Ramos (cell line): ENCODE measurements around the gene LRGUK.
"Not testable (repeated sequence)": the region's sequence is repeated elsewhere in the genome, so short reads cannot be mapped to it uniquely, and the experiment has no call there.

Experiments
- in situ Hi-C: fragments of 300-500 bp; cut with MboI; formaldehyde crosslinking; loops from one replicate; pipeline ENCODE4 v1.14.3; 2022; ENCODE audit warnings: low sequenced_read_pairs; ENCODE audit not compliant: unreplicated experiment

Gene LRGUK, protein sequence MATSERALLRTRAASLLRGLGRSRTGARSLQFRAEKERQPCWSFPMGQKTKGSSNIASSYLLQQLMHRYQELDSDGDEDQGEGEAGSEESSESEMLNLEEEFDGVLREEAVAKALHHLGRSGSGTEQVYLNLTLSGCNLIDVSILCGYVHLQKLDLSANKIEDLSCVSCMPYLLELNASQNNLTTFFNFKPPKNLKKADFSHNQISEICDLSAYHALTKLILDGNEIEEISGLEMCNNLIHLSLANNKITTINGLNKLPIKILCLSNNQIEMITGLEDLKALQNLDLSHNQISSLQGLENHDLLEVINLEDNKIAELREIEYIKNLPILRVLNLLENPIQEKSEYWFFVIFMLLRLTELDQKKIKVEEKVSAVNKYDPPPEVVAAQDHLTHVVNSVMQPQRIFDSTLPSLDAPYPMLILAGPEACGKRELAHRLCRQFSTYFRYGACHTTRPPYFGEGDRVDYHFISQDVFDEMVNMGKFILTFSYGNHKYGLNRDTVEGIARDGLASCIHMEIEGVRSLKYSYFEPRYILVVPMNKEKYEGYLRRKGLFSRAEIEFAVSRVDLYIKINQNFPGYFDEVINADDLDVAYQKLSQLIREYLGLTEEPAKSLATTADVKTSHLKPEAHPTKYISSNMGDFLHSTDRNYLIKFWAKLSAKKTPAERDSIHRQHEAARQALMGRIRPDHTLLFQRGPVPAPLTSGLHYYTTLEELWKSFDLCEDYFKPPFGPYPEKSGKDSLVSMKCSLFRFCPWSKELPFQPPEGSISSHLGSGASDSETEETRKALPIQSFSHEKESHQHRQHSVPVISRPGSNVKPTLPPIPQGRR

DNA sequence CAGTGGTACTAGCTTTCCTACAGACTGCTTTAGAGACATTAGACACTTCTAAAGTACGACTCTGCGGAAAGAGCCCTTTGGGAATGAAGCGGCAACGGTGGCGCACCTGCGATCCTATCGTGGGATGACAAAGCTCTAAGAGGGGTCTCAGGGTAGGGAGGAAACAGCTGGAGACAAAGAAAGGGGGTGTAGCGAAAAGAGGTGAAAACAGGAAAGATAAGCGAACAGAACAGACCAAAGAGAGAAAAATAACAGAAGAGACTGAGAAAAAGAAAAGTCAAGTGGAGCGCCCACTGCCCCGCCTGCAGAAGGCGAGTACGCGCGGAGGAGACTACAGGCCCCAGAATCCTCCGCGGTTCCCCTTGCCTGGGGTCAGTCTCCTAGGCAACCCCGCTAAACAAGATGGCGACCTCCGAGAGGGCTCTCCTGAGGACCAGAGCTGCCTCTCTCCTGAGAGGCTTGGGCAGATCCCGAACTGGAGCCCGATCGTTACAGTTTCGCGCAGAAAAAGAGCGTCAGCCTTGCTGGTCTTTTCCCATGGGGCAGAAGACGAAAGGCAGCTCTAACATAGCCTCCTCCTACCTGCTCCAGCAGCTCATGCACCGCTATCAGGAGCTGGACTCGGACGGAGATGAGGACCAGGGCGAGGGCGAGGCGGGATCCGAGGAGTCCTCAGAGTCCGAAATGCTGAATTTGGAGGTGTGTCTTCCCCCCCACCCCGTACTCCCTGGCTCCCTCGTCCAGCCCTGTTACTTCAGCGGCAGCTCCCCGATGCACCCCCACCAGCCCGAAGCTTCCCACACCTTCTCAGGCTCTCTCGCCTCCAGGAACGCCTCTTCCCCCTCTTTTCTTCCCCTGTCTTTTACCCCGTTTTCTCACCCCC lies at the start of gene LRGUK:
Gene LRGUK, plus strand, starts transcription at position 375 of the 883 bp plus-strand sequence. Its CDS starts 28 bp downstream, at position 403.
- in situ Hi-C loops: loop anchor here (25.0 kb wide), 1 partner anchor 1815 kb away; no protein-coding TSS in a partner anchor

DNA sequence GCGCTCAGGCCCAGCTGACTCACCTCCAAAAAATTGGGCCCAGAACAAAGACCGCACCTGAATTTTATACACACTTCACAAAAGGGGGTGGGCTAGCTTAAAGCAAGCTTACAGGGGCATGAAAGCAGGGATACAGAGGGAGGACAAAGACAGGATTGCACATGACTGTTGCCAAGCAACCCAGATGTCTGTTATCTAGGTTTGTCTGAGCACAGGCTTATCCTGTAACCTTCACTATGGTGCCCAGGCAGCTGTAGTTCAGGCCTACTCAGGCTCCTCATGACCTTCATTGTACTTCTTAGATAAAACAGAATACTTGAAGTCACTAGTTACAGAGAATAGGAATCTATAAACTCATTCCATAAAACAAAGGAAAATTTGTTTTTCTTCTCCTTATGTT lies 49.6 kb upstream of the LRGUK start:
- in situ Hi-C loops: not testable (repeated sequence)

DNA sequence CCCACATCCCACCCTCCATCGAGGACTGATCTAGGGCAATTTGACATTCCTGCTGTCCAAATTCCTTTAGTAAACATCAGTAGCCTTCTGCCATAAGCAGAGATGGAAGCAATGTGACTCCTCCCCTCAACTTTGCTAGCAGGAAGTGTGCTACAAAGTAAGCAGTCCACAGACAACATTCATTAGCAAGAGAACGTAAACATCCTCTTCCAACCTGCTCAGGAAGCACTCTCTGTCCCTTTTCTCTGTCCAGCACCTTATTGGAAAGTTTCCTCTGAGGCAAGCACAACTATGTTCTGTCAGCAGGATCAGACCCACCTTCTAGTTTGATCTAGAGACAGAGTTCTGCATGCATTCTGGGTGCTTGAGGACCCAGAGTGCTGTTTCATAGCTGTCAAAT lies 48.1 kb upstream of the LRGUK start:
- in situ Hi-C loops: no loop called here

DNA sequence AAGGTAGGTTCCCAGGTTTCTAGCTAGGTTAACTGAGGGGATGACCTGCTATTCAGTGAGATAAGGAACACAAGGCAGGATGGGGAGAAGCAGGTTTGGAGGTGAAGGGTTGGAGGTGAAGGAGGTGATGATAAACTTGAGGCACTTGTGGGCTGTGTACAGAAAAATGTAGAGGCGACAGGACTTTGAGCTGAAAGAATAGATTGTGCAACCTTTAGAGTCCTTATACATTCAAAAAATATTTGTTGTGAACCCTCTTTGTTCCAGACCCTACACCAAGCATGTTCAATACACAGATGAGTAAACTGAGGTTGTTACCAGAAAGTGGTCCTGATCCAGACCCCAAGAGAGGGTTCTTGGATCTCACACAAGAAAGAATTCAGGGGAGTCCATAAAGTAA lies 45.4 kb upstream of the LRGUK start:
- in situ Hi-C loops: no loop called here

DNA sequence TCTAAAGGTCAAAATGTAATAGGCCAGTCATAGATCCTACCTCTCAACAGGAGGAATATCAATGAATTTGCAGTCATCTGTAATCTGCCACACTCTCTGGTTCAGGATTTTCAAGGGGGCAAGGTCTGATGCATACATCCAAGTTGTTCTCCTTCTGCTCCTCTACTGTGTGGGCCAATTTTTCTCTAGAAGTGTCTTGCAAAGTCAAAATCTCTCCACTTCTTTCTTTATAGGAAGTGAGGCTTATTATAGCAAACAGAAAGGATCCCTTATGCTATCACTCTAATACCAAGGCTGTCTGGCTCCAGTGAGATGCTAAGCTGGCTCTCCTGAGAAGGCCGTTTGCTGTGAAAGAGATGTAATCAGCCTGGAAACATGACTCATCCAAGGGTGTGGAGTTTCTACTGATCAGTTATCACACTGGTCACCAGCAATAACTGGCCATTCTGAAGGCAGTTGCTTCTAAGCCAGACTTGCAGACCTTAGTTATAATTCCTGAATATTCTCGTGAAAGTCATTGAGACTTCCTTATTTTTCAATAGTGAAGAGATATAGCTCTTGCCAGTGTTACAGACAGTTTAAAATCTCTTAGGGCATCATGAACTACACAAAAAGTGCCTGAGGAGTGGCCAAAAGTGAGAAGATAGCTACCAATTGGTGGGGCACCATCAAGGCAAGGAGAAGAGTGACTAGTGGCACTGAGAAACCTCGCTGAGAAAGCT lies 43.2 kb upstream of the LRGUK start:
- in situ Hi-C loops: no loop called here

DNA sequence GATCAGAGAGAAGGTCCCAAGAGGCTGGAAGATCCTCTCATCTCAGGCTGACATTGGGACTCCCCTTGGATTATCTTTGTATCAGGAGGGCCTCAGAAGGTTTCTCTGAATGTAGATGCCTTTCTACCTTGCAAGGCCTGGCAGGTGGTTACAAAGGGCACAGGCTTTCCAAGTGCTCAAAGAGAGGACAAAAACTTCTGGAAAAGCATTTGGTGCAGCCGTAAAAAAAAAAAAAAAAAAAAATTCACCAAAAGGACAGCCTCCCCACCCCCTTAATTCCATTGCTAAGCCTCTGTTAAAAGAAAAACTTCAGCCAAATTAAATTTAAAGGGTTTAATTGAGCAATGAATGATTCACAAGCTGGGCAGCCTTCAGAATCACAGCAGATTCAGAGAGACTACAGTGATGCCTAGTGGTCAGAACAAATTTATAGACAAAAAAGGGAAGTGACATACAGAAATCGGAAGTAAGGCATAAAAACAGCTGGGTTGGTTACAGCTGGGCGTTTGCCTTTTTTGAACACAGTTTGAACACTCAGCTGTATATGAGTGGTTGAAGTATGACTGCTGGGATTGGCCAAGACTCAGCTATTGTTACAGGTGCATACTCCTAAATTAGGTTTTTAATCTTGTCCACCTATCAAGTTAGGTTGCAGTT lies 42.5 kb upstream of the LRGUK start:
- in situ Hi-C loops: no loop called here

DNA sequence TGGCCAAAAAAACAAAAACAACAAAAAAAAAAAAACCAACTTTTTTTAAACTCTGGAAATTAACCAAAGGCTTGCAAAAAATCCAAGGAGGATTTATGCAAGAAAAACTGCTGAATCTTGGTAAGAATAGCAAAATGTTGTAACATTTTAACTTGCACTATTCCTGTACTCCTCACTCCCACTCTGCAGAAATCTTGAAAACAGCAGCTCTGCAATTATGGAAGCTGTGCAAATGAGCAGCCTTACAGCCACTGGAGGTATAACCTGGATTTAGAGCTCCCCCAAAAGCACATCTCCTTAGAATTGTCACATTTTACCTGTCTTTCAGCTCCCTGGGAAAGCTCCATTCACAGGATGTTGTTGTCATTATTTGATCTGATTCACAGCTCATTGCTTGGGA lies 41.8 kb upstream of the LRGUK start:
- in situ Hi-C loops: no loop called here

DNA sequence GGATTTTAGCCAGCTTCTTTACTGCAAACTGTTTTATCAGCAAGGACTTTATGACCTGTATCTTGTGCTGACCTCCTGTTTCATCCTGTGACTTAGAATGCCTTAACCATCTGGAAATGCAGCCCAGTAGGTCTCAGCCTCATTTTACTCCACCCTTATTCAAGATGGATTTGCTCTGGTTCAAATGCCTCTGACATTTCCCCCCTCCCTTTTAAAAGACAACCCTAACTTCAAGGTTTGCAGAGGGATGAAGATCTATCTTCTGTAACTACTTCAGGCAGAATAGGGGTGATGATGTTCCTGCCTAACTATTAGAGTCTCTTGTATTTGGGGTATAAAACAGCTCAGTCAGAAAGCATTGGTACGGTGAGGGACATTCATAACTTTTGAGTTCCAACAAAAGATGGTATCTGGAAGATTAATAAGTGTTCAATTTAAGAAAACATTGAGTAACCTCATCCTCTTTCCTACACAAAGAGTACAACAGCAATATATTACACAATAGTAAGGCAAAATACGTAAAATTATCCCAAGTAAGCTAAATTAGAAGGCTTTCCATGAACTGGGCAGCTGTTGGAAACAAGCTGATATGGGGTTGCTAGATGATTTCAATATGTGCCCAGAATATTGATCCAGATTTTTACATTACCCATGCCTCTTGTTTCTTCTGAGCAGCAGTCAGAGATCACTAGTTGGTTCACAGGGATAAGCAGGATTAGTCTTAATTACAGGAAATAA lies 40.0 kb upstream of the LRGUK start:
- in situ Hi-C loops: no loop called here

DNA sequence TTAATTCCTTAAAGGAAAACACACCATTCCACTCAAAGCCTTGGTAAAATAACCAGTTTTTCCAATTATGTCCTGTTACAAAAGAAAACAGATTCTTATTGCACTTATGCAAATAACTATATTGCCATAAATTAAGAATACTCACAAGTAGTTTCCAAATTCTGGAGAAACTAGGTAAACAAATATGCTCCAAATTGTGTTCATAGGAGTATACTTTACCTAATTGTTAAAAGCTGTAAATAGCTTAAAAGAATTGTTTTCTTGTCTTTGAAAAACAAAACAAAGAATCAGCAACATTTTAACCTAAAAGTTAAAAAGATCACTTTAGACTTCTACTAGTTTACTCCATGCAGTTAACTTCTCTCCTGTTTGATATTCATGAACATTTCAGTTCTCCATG lies 38.9 kb upstream of the LRGUK start:
- in situ Hi-C loops: no loop called here

DNA sequence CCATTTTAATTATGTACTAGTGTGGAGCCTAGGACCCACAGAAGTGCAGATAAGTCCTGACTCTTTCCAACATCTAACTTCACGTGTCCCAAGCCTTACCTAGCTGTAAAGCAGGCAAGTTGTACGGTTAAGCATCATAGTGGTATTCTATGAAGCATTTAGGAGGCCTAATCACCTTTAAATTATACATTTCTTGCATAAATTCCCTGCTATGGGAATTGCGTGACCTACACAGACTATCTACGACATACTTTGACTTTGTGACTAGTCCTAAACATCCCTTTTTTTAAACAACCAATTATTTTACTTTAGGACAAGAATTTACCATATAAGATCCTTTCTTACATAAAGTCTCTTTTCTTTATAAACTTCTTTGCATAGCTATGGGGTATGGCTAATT lies 37.7 kb upstream of the LRGUK start:
- in situ Hi-C loops: no loop called here

DNA sequence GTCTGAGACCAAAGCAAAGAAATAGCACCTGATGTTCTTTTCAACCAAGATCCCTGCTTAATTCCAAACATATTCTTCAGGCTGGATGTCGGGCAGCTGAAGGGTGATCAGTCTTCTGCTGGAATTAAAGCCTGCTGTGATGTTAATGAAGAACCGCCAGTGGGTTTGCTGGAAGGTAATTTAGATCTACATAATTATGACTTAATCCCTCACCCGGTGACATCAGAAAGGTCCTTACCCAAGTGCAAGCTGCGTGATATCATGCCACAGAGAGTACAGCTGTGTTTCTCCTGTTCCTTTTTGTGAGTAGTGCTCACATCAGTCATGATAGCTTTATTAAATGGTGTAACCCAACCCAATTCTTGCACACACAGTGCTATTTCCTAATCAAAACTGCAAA lies 29.1 kb upstream of the LRGUK start:
- in situ Hi-C loops: no loop called here

DNA sequence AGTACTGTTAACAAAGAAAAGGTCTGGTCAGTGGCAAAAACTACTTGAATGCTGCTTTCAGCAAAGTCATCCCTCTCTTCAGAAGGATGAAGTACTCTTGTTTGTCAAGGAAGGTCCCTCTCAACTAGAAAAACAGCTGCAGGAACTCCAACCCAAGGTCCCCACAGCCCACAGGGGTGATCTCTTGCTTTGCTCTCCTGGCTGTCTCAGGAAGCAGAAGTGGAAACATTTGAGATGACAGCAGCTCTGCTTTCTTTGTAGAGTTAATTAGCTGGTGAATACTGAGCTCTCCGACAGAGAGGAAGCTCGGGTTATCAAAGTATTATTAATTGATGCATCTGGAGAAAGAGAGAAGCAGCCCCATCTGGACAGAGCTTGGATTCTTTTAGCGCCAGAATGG lies 25.4 kb upstream of the LRGUK start:
- in situ Hi-C loops: no loop called here

DNA sequence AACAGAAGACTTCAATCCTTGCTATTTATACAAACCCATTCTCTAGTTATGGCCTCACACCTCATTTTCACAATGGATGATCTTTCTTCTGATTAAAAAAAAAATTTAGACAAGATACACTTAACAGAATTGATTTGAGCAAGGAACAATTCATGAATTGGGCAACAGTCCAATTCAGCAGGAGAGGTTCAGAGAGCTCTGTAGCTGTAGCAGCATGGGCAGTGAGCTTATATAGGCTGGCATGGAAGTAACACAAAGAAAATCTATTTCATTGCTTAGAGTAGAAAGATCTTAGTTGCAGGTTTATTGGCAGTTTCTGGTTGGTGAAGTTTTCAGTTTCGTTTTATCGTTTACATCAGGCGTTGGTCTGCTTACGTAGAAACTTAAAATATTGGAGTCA lies 23.0 kb upstream of the LRGUK start:
- in situ Hi-C loops: no loop called here

DNA sequence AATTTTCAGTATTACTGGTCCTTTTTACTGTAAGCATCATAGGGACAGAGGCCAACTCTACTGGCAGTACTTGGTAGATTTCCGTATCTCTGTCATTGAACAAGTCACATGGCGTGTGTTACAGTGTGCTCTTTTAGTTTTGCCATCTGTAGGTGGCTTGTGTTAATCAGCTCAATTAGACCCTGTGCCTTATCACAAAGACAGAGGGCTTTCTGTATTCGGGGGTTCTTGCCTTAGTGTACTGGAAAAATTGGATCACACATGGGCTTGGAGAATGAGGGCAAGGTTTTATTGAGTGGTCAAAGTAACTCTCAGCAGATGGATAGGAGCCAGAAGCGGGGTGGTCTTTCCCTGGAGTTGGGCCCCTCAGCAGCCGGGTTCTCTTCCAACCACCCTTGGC lies 21.3 kb upstream of the LRGUK start:
- in situ Hi-C loops: no loop called here

DNA sequence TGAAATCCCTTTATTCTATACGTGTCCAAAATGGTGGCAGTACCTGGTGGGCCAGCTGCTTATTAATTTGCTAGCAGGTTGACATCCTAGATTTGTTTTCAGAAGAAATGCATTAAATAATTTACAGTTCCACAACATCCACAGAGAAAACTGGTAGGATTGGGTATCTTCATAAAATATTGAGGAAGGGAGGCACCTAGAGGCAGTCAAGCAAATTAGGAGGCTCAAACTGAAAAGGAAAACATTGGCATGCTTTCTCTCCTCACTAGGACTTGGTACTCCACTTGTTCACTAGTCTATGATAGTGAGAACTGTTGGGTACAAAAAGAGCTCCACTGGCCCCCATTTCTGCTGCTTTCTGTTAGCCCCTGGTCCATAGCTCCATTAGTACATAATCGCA lies 18.3 kb upstream of the LRGUK start:
- in situ Hi-C loops: no loop called here

DNA sequence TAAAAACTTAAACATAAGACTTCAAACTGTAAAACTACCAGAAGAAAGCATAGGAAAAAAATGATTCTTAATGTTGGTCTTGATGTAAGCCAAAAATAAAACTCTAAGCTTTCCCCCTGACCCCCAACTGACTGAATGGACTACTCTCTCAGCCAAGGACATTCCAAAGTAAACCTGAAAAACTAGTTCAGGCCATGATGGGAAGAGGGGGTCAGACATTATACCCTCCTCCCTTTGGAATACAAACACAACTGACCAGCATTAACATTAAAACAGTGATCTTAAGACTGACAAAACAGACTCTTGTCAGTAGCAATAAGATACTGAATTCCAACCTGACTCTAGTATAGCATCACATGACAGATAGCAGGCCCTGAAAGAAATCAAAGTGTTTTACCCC lies 13.5 kb upstream of the LRGUK start:
- in situ Hi-C loops: no loop called here

DNA sequence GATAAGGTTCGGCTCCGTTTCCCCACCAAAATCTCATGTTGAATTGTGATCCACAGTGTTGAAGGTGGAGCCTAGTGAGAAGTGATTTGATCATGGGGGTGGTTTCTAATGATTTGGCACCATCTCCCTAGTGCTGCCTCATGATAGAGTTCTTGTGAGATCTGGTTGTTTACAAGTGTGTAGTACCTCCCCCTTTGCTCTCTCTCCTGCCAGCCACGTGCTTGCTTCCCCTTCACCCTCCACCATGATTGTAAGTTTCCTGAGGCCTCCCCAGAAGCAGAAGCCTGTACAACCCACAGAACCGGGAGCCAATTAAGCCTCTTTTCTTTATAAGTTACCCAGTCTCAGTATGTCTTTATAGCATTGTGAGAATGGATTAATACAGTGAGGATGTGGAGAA lies 12.1 kb upstream of the LRGUK start:
- in situ Hi-C loops: no loop called here

DNA sequence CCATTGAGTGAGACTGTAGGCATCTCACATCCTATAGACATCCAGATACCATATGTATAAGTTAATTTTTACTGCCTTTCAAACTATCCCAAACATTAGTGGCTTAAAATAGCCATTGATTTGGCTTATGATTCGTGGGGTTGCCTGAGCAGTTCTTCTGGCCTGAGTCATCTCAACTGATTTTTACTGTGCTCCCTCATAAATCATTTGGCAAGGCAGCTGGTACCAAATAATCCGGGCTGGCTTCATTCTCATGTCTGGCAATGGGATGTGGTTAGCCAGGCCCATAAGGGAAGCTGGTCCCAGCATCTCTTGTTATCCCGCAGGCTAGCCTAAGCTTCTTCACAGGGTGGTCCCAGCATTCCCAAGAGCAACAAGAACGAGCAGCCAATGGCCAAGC lies 6.7 kb upstream of the LRGUK start:
- in situ Hi-C loops: no loop called here

DNA sequence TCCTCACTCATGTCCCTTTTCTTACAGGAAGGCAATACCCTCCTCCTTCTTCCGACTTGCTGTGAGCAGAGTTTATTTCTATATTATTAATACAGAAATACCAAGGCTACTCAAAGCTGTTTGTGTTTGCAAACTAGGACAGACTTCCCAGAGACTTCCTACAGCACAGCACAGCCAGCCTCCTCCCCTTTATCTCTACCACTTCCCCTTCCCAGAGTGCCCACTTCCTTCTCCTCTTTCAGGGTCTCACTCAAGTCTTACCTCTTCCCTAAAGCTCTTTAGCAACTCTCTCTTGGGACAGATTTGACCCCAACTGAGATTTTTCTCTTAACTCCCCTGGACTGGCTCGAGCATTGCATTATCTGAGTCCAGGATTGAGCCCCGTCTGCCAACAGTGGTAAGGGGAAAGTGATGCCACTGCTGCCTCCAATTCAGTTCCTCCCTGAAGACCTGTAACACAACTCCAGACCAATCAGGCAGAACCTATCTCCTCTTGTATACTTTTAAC lies 5.5 kb upstream of the LRGUK start:
- in situ Hi-C loops: no loop called here
